Measurements from ENCODE around the gene TAF4.

Gene TAF4

DNA sequence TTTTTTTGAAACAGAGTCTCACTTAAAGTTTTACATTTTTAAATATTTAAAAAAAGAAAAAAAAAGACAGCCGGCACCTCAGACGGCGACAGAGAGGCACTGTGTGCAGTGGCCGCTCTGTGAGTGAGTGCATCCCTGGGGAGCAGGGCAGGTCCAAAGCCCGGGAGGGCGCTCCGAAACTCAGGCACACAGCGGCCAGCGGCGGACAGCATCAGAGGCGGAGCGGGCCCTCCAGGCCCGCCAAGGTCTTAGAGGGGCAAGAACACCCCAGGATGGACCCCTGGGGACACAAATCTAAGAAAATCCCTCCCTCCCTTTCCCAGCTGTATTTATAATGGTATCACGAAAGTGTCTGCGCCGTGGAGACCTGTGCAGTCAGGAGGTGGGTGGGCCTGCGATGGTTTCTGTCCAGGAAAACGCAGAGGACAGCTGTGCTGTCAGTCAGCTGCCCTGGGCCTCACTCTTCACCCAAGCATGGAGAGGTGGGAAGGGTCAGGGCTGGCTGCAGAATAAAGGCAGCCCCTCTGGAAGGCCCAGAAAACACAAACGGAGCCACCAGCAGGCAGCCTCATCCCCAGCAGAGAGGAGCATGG lies 43.8 kb downstream of the TAF4 start:
- no peak for DNase-seq

DNA sequence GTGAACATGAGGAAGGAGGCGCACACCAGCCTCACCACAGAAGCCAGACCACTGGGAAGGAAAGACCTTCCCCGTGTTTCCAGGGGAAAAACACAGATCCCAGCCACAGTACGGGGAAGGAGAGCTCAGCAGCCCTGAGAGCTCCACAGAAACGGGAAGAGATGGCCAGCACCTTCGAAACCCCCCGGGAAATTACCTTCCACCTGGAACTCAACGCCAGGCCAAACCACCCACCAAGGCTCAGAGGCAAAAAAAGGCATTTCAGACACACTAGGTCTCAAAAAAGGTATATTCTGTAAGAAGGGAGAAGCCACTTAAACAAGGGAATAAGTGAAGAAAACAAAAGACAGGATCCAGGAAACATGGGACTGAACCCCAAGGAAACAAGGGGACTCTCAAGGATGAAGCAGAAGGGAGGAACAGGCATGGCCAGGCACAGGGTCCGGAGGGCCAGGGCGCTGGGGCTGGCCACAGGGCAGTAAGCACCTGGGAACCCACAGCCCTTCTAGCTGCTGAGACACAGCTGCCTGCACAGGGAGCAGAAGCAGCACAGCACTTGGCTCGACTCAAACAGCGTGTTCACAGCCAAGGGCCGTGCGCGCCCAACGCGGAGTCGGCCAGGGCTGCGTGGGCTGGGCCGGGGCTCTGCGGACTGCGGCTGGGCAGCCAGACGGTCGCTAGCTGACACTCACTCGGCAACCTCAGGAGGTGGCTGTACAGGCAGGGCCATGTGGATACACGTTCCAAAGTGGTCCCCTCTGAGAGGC lies 44.6 kb downstream of the TAF4 start:
- no peak for DNase-seq

DNA sequence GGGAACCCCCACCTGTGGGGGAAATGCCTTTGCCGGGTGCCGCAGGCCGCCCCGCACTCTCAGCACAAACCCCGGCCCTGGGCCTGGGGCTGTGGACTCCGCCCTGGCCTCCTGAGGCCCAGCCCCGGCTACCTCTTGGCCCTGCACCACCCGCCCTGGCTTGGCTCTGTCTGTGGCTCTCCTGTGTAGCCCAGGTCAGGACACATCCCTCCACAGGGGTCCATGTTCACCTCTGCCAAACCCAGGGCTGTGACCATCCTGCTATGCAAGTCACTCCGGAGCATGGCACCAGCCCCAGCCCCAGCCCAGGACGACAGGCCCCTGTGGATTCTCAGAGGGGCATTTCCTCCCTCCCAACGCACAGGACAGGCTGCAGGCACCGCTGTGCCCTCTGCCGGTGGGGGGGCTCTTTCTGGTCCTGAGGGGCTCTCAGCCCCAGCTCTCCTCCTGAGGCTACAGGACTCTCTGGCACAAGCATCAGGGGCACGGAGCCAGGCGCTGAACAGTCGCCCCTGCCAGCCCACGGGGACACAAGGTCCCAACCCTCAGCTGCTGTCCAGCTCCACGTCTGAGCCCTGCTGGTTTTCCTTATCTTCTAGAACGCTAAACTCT lies 45.7 kb downstream of the TAF4 start:
- no peak for DNase-seq

DNA sequence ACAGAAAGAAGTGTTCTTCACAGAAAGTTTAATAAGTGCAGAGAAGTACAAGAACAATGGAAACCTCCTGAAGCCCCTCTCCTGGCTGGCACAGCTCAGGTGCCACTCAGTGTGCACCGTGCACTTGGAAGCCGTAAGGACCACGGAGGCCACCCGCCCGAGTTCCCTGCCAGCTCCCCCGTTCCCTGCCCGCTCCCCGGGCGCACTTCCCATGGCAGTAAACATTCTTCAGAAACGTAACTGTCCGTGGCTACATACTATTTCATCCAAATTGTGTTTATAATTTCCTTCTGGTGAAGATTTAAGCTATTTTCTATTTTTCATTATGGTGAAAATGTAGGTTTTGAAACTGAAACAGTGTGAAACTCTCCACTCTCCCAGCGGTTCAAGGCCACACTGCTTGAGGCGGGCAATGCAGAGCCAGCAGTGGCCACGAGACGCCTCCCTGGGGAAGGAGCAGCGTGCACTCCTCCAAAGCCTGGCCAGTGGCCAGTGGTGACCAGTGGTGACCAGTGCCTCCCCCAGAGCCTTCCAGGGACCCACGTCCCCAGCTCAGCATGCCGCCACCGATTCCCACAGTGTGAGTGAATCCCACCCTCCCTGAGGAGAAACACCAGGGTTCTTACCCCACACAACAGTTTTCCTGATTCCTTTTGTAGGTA lies 46.4 kb downstream of the TAF4 start:
- DNase-seq, result no peak

DNA sequence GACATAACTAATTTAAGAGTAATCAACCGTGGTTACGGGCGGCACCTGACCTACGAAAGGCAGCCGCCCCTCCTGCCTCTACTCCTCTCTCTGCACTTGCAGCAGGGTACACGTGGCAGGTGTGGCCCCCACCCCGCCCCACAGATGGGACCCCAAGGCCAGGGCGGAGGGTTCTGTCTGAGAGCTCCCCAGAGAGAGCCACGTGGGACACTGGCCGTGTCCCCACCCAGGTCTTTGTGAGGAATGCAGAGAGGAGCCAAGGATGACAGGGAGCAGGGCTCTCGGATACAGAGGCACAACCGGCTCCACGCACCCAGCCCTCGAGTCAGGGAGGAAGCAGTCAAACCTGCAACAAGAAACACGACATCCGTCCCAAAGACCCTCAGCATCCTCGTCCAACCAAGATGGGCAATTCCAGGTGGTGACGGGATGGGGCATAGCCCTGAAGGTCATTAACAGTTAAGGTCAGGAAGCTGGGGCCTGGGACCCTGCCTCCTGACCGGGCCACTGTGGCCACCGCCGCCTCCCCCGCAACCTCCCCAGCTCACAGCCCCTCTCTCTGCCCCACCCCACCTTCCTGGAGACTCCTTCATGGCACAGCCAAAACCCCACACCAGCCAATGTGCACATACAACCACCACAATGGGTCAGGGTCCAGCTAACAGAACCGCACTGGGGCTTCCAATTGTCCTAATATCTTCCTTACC lies 47.1 kb downstream of the TAF4 start:
- no peak for DNase-seq

DNA sequence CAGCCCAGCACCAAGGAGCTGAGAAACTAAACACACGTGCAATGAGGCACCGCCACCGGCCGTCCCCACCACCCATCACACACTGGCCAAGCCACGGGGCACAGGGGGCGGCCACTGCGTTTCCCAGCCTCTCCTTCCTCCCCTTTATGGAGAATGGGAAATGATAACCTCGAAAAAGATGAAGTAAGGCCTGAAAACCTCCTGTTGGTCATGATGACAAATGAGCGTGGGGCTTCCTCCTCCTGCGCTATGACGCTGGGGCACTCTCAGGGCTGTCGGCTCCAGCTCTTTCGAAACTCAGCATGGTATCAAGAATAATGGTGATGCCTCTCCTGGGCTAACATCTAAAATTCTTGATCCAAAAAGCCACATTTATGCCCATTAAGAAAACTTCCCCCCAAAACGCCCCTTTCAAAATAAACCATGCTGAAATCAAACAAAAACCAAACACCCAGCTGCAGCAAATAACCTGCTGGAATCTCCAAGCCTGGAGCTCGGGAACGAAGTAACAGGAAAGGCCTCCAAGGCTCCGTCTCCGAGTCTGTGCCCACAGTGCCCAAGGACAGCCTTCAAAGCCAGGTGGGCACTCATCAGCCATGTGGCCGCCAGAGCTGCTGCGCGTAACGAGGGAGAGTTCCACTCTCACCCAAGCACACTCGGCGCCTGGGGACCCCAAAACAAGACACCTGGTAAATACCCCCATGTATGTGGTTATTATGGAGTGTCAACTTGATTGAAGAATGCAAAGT lies 50.0 kb downstream of the TAF4 start:
- DNase-seq, result no peak

DNA sequence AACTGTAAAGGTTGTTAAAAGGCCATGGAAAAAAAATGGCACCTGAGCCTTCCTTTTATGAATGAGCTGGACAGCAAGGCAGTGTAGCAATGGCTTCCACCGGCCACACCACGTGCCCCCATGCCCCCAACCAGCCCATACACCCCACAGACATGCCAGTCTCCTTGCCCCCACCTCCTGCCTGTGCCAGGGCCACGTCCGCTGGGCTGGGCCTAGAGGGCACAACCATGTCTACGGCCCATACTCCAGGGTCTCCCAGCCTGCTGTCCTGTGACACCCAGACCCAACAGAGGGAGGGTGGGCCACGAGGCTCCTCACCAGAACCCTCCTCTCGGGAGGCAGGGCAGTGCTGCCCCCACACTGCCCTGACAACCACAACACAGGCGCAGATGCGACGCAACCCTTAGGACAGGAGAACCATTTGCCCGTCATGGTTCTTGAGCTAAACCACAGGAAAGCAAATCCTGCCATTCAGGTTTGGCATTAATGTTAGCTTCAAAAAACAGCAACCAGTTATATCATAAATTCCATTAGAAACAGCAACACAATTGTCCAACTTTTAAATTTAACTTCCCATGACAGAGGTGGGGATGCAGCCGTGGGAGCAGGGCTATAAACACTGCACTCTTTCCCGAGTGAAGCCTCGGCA lies 50.7 kb downstream of the TAF4 start:
- DNase-seq, result no peak

DNA sequence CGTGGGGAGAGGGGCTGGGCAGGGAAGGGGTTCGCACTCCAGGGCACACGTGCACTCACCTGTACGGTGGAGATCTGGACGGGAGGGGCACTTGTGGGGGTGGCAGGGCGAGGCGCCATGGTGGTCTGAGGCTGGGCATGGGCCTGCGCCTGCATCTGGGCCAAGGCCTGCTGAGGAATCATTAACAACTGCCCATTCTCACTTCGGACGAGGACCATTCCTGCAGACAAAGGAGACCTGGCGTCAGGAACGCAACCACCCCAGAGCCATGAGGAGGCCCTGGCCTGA lies 51.2 kb downstream of the TAF4 start:
- DNase-seq, result no peak

DNA sequence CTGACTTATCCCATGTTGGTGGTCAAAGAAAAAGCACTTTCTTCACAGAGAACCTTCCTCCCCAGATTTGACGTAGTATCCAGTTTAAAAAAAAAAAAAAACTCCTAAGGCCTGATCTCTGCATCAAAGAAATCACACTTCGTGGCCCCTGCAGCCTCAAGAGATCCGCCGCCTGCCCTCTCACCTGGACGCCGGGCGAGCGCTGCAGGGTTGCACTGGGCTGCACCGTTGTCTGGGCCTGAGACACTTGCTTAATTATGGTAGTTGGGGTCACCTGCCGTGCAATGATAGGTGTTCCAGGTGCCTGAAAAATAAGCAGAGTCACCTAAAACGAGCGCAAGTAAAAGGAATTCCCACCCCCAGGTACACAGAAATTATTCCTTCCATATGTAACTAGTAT lies 53.0 kb downstream of the TAF4 start:
- no peak for DNase-seq

DNA sequence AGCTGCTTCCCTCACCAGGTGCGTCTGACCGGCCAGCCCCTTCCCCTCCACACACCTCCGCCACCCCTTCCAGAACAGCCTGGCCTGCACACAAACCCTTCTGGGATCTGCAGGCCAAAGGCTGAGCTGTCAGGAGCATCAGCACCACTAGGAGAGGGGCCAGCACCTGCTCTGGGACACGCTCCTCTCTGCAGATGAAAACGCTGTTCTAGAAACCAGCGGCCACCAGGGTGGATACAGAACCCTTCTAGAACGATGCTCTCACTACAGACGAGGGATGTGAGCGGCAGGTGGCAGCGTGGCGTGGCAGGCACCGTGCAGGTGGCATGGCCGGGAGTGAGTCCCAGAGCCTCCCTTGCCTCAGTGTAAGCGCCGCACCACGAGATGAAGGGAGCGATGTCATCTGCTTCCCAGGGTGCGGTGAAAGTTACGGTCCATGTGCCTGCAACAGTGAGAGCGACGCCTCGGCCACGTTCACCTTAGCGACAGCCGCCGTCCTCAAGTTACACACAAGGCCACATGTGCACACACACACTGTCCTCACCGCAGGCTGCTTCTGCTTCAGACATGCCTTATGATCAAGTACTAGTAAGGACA lies 53.6 kb downstream of the TAF4 start:
- no peak for DNase-seq

DNA sequence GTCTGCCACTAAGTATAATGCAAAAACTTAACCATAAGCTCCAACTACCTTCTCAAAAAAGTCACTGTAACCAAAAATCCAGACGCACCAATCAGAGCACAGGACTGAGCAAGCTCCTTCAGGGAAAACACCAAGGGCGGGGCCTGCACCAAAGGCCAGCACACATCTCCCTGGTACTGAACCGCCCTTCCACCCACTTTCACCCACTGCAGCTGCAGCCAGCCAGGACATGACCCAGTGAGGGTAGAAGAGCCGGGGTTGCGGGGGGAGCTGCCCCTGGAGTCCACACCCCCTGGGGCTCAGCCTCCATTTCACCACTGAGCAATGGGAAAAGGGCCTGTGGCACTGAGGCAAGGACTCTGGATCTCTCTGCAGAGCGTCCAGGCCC lies 54.3 kb downstream of the TAF4 start:
- no peak for DNase-seq

DNA sequence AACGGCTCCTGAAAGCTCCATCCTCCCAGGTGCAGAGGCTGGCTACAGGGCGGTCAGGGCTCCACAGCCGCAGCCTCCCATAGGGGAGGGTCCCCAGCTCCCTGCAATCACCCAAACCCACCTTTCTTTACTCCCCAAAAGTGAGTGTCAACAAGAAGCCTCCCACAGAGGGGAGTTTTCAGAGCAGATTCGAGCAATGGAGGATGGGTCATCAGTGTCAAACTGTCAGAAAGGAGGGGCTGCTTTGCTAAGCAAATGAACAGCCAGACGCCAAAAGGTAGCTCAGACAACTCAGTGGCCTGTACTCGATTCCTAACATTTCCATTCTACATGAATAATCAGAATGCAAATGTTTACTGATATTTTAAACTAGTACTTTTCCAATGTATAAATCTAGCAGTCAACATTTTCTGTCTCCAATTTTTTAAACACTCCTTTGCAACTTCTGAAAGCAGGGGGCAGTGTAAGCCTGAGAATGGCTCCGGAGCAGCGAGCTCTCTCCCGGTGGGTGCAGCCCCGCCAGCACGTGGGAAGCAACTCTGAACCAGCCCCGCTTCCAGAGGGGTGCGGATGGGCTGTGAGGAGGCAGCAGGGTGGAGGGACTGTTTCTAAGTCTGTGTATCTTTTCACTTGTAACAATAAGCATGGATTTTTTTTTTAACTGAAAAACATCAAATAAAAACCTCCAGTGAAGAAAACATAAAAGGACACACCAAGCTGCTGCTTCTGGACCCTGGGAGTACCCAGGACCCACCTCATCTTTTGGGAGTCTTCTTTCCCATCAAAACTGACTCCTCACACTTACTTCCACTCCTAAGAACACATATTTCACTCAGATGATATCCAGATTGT lies 54.9 kb downstream of the TAF4 start:
- DNase-seq, result no peak

DNA sequence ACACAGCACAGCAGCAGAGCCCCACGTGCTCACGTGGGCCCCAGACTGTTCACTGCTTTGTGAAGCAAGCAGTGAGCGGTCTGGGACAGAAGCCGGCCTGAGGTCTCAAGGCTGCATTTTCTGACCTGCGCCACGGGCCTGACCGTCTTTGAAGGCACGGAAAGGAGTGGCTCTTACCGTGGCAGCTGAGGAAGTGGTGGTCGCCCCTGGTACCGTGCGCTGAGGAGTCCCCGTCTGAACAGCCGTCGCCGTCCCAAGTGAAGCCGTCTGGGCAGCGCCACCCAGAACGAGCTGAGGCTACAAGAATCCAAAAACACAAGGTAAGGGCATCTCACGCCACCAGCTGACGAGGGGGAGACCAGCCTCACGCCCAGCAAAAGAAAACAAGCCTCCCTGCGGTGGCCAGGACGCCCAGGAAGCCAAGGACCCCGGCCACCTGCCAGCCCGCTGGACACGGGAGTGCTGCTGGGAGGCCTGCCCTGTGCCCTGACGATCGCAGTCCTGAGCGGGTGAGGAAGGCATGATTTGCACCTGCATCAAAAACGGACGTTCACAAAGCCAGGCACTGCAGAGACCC lies 55.7 kb downstream of the TAF4 start:
- no peak for DNase-seq

DNA sequence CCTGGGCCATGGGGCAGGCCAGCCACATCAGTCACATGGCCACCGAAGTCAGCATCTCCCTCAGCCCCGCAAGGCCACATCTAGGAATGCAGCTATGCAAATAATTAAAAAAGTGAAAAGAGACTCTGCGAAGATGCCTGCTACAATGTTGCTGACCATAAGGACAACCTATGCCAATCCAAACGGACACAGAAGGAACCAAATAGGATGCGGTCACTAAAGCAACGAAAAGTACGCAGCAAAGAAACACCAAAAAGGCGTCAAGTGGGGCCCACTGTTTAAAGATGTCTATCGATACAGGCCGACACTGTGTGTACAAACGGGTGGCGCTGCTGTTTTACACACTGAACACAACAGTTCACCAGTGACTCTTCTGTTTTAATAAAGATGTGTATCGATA lies 56.4 kb downstream of the TAF4 start:
- no peak for DNase-seq

DNA sequence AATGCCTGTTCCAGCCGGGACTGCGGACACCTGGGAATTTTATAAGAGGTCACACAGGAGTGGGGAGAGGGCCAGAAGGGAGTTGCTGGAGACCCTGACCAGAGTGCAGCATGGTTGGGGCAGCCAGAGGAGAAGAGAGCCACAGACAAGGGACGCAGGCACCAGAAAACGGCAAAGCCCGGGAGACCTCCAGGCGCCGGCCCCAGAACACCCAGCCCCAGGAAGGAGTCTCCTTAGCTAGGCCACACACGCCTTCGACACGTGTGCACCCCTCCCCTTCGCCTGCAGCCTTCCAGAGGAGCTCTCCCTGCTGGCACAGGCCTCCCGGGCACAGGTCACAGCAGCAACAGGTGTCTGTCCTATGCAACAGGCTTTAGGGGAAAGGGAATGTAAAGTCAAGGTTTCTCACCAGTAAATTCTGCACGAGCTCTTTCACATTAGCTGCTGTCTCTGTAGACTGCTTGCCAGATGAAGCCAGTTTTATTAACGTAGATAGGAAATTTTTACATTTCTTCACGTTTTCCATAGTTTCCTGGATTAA lies 57.0 kb downstream of the TAF4 start:
- DNase-seq, result no peak

DNA sequence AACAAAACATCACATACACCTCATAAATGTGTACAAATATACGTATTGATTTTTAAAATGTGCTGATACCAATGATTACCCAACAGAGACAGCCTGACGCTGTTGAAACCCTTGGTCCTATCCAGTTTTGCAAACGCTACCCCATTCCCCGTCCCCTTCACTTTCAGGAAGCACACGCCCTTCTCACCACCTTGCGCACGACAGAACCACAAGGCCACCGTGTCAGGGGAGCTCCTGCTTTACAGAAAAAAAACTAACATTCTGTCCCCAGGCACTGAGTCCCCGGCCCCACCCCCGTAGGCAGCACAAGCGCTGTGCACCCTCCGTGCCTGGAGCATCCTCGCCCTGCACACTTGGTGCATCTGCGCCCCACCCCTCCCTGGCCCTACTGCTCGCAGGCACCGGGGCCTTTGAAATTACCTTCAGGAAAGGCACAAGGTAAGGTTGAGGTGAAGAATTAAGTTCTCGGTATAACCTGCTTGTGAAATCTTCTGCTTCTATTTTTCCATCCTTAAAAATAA lies 58.5 kb downstream of the TAF4 start:
- no peak for DNase-seq

DNA sequence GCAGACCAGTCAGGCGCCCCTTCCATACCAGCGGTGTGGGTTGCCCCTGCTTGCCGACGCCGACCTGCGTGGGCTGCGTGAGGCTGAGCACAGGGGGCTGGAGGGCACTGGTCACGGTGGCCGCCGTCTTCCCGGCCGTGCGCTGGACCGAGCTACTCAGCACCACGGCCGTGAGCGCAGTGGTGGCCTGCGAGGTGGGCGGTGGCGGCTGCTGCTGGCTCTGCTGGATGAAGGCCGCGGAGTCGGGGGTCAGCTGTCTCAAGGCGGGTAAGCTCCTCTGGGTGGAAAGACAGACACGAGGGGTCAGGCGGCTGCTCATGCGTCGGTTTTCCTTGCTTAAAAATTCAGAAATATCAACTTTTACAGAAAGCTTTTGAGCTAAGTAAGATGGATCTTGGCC lies 59.2 kb downstream of the TAF4 start:
- DNase-seq, result no peak

DNA sequence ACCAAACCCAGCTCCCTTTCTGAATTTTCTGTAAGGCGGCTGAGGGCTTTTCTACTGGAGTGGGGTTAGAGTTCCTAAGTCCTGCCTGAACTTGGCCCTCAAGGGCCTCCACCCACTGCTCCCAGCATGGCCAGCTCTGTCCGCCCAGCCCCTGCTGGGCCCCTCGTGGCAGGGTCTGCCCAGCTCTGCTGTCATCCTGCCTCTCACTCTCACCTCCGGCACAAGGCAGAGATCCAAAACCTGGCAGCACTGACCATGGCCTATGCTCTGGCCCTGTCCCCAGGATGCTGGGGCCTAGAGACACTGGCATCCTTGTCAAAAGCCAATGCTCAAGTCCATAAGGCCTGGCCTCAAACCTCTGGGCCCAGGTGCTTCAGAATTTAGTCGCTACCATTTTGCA lies 61.1 kb downstream of the TAF4 start:
- no peak for DNase-seq

Data from right kidney (tissue), 1 donor.